ENCODE data around the gene ADARB2. TPM values are rescaled to one million over a fixed set of nuclear protein-coding genes. Genes with fewer than 3 reads are reported as not detected.

ADARB2 gene
- total and polyA plus RNA-seq, 4 donors = 0.55 to 0.70 (median 0.59) TPM; not detected in 1

DNA sequence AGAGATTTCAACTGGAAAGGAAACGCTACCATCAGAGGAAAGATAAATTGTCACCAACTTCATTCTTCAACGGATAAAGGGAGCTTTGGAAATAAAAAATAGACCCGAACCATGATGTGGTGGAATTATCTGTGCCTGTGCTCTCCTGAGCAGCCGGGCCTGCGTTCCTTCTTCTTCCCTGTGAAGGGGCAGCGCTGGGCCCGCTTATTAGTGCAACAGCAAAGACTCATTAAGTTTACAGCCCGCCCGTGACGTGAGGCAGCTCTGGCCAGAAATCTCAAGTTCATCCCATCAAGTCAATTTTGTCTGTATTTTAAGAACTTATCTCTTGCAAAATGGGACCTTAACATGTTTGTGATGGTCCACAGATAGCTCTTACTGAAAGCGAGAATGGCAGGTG lies 193.7 kb downstream of the ADARB2 start:
- TF ChIP-seq RAD21 (IDR thresholded peaks at IDR 0.05) (no peak), HNF4A (conservative IDR thresholded peaks at IDR 0.05) (no peak), YY1 (IDR thresholded peaks at IDR 0.05) (no peak), TAF1 (conservative IDR thresholded peaks at IDR 0.05) (no peak)
- H3K27ac ChIP-seq (ENCODE audit: low read depth in 1 of 2, low read length in 2 of 2) = no peak overlapping the region
- no peak for DNase-seq (ENCODE audit: low spot score)
- no peak overlapping the region for H3K4me3 ChIP-seq (ENCODE audit: low read depth in 1 of 3, low read length in 3 of 3)
- 91% methylated on average over 11 of the region's 11 CpGs for WGBS
- H3K27me3 ChIP-seq (ENCODE audit: control insufficient read depth in 4 of 4, insufficient read depth in 4 of 4, low read length in 3 of 4) = no peaks in the 10 kb centered on the region
- peaks cover 0 to 2% (median 0%) of the 10 kb centered on the region in 4 donors for H3K9me3 ChIP-seq (ENCODE audit: control insufficient read depth in 4 of 4, low read length in 3 of 4)
- H3K9ac ChIP-seq (ENCODE audit: low read depth in 1 of 2, low read length in 2 of 2) = no peak overlapping the region
- no peaks in the 10 kb centered on the region for H3K36me3 ChIP-seq (ENCODE audit: control insufficient read depth in 4 of 4, insufficient read depth in 3 of 4, low read depth in 1 of 4, low read length in 3 of 4)
- no peaks in the 10 kb centered on the region for H3K4me1 ChIP-seq (ENCODE audit: control insufficient read depth in 4 of 4, insufficient read depth in 4 of 4, low read length in 3 of 4)

DNA sequence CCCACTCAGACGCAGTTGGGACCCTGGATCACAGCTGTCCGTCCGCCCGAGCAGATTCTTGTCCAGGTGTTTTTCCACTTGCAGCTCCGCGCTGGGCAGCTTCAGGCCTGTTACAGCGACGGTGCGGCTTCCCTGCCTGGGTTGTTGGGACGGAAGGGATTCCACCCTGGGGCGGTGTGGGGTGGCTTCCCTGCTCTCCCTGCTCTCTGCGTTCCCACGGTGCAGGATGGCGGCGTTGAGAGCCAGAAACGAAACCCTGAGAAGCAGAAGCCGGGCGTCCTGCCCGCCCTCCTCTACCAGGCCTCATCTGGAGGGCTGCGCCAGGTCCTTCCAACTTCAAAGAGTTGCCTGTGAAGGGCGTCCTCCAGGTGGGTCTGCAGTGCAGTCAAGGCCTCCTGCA lies 194.4 kb downstream of the ADARB2 start:
- TF ChIP-seq HNF4A (conservative IDR thresholded peaks at IDR 0.05) = no peak
- TF ChIP-seq FOXA1 (IDR thresholded peaks at IDR 0.05) = no peak
- TF ChIP-seq JUND (IDR thresholded peaks at IDR 0.05) = no peak
- no peak for TF ChIP-seq TAF1 (conservative IDR thresholded peaks at IDR 0.05)
- TF ChIP-seq HNF4G (IDR thresholded peaks at IDR 0.05) = no peak
- TF ChIP-seq EGR1 (IDR thresholded peaks at IDR 0.05; ENCODE audit: low read depth in 2 of 2) = no peak
- TF ChIP-seq, protein P1, sequence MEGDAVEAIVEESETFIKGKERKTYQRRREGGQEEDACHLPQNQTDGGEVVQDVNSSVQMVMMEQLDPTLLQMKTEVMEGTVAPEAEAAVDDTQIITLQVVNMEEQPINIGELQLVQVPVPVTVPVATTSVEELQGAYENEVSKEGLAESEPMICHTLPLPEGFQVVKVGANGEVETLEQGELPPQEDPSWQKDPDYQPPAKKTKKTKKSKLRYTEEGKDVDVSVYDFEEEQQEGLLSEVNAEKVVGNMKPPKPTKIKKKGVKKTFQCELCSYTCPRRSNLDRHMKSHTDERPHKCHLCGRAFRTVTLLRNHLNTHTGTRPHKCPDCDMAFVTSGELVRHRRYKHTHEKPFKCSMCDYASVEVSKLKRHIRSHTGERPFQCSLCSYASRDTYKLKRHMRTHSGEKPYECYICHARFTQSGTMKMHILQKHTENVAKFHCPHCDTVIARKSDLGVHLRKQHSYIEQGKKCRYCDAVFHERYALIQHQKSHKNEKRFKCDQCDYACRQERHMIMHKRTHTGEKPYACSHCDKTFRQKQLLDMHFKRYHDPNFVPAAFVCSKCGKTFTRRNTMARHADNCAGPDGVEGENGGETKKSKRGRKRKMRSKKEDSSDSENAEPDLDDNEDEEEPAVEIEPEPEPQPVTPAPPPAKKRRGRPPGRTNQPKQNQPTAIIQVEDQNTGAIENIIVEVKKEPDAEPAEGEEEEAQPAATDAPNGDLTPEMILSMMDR (IDR thresholded peaks at IDR 0.05; ENCODE audit: low read depth, low read length, missing input control) = no peak
- TF ChIP-seq FOXA2 (IDR thresholded peaks at IDR 0.05) = no peak
- TF ChIP-seq YY1 (IDR thresholded peaks at IDR 0.05) = no peak
- no peak for TF ChIP-seq MAX (IDR thresholded peaks at IDR 0.05)
- TF ChIP-seq RAD21 (IDR thresholded peaks at IDR 0.05) = no peak
- no peak for TF ChIP-seq GABPA (IDR thresholded peaks at IDR 0.05 in 1 of 2, conservative IDR thresholded peaks at IDR 0.05 in 1 of 2)
- TF ChIP-seq, protein P2, sequence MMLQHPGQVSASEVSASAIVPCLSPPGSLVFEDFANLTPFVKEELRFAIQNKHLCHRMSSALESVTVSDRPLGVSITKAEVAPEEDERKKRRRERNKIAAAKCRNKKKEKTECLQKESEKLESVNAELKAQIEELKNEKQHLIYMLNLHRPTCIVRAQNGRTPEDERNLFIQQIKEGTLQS (IDR thresholded peaks at IDR 0.05) = no peak
- TF ChIP-seq, protein P3, sequence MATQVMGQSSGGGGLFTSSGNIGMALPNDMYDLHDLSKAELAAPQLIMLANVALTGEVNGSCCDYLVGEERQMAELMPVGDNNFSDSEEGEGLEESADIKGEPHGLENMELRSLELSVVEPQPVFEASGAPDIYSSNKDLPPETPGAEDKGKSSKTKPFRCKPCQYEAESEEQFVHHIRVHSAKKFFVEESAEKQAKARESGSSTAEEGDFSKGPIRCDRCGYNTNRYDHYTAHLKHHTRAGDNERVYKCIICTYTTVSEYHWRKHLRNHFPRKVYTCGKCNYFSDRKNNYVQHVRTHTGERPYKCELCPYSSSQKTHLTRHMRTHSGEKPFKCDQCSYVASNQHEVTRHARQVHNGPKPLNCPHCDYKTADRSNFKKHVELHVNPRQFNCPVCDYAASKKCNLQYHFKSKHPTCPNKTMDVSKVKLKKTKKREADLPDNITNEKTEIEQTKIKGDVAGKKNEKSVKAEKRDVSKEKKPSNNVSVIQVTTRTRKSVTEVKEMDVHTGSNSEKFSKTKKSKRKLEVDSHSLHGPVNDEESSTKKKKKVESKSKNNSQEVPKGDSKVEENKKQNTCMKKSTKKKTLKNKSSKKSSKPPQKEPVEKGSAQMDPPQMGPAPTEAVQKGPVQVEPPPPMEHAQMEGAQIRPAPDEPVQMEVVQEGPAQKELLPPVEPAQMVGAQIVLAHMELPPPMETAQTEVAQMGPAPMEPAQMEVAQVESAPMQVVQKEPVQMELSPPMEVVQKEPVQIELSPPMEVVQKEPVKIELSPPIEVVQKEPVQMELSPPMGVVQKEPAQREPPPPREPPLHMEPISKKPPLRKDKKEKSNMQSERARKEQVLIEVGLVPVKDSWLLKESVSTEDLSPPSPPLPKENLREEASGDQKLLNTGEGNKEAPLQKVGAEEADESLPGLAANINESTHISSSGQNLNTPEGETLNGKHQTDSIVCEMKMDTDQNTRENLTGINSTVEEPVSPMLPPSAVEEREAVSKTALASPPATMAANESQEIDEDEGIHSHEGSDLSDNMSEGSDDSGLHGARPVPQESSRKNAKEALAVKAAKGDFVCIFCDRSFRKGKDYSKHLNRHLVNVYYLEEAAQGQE (IDR thresholded peaks at IDR 0.05) = no peak
- no peak for TF ChIP-seq NR2F2 (IDR thresholded peaks at IDR 0.05)
- TF ChIP-seq RXRA (IDR thresholded peaks at IDR 0.05) = no peak
- Histone ChIP-seq H3K27me3 (ENCODE audit: control insufficient read depth in 4 of 4, insufficient read depth in 4 of 4, low read length in 3 of 4) (no peaks in the 10 kb centered on the region), H3K36me3 (ENCODE audit: control insufficient read depth in 4 of 4, insufficient read depth in 3 of 4, low read depth in 1 of 4, low read length in 3 of 4) (no peaks in the 10 kb centered on the region), H3K4me3 (ENCODE audit: low read depth in 1 of 3, low read length in 3 of 3) (no peak overlapping the region), H3K27ac (ENCODE audit: low read depth in 1 of 2, low read length in 2 of 2) (no peak overlapping the region), H3K4me1 (ENCODE audit: control insufficient read depth in 4 of 4, insufficient read depth in 4 of 4, low read length in 3 of 4) (no peaks in the 10 kb centered on the region), H3K9me3 (ENCODE audit: control insufficient read depth in 4 of 4, low read length in 3 of 4) (peaks cover 0 to 2% (median 0%) of the 10 kb centered on the region in 4 donors), H3K9ac (ENCODE audit: low read depth in 1 of 2, low read length in 2 of 2) (no peak overlapping the region)
- 94% methylated on average over 21 of the region's 21 CpGs for WGBS
- DNase-seq (ENCODE audit: low spot score) = no peak
